Measurements from ENCODE around the gene PHIP. TPM values are rescaled to one million over a fixed set of nuclear protein-coding genes. Genes with fewer than 3 reads are reported as not detected.
A peak's percentile ranks its signal among the peaks of the same experiment; 100 is the strongest.
"Not testable (repeated sequence)": the region's sequence is repeated elsewhere in the genome, so short reads cannot be mapped to it uniquely, and the experiment has no call there.

Gene PHIP
- total RNA-seq, 2 experiments from 2014 or later = 33.2 to 34.3 TPM

DNA sequence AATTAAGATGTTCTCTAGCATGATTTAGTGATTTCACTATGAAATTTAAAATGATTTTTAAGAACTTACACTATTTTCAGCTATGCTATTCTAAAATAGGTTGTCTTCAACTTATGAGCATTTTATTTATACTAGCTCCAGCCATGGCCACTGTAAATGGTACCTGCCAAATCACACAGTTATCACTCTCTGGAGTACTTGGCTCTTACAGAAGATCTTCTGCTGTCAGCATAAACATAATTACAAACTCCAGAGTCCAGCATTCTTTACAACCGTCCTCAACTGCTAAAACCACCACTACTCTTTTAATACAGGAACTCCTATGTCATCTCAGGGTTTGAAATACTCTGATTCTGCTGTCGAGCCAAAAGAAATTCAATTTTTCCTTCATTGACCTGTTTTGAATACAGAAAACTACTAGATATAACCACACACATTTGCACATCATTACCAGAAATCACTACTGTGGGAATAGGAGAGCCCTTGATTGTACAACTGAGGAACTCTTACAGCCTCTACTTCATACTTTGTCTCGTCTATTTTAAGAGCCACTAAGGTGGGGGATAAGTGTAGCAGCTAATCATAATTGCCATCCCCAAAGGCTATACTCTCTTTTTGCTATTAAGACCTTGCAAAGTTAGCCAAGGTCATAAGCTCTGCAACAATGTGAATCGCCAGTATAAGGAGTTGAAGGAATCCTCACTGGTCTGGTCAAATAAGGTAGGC, 93.7 kb downstream of the PHIP start:
- DNase-seq (no peak), ATAC-seq (ENCODE audit: low read depth) (no peak)
- peaks cover 39% of the 10 kb centered on the region for H3K36me3 Mint-ChIP-seq
- H3K4me3 Mint-ChIP-seq = no peak overlapping the region
- no peaks in the 10 kb centered on the region for H3K27me3 Mint-ChIP-seq
- POLR2A ChIA-PET = no interaction called here
- H3K4me1 Mint-ChIP-seq = no peaks in the 10 kb centered on the region
- no peak overlapping the region for H3K27ac Mint-ChIP-seq
- no peaks in the 10 kb centered on the region for H3K9me3 Mint-ChIP-seq

DNA sequence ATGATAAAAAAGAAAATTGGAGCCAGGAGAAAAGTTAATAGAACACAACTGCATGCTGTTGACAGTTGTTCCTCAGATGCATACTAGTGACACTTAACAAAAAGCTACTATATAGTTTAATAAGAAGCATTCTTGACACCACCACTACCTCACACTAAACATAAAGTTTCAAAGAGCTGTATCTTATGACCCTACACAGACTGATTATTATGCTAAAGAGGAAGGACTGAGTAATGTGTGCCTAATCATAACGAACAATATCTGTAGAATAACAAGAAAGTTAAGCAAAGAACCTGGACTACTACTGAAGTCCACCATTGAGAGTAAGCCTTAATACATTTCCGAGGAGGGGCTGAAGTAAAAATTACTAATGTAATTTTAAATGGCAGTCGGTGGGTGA, 110.9 kb downstream of the PHIP start:
- H3K27ac Mint-ChIP-seq = no peak overlapping the region
- POLR2A ChIA-PET = no interaction called here
- no peak for DNase-seq
- H3K9me3 Mint-ChIP-seq = no peaks in the 10 kb centered on the region
- peaks cover 26% of the 10 kb centered on the region for H3K36me3 Mint-ChIP-seq
- ATAC-seq (ENCODE audit: low read depth) = no peak
- no peak overlapping the region for H3K4me3 Mint-ChIP-seq
- H3K27me3 Mint-ChIP-seq = no peaks in the 10 kb centered on the region
- H3K4me1 Mint-ChIP-seq = no peaks in the 10 kb centered on the region

- Mint-ChIP-seq H3K27ac (peak overlapping the region; percentile 9), H3K4me1 (no peaks in the 10 kb centered on the region), H3K4me3 (no peak overlapping the region), H3K27me3 (no peaks in the 10 kb centered on the region), H3K9me3 (no peaks in the 10 kb centered on the region), H3K36me3 (peaks cover 30% of the 10 kb centered on the region)
- POLR2A ChIA-PET = no interaction called here
- ATAC-seq (ENCODE audit: low read depth) (no peak), DNase-seq (no peak)
These were observed 111.5 kb downstream of the PHIP start for GRCh38 chr6:78966542-78966941.

DNA sequence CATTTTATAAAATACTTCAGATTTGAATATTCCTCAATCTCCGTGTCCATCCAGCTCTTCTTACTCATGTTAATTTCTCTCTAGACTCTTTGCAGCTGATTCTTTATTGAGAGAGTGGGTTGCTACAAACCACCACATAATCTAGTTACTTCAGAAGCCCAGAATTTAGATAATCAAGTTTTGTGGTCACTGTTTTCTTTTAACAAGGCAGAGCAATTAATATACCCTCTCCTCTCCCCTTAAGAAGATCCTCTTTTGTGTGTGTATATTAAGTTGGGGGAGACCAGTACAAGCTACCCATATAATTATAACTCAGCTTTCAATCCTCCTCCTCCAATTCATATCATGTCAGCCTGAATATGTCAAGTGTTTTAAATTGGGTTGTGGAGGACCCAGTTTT, 115.6 kb downstream of the PHIP start:
- no peak for ATAC-seq (ENCODE audit: low read depth)
- no peaks in the 10 kb centered on the region for H3K27me3 Mint-ChIP-seq
- H3K4me1 Mint-ChIP-seq = no peaks in the 10 kb centered on the region
- no peak for DNase-seq
- no peaks in the 10 kb centered on the region for H3K9me3 Mint-ChIP-seq
- H3K4me3 Mint-ChIP-seq = no peak overlapping the region
- H3K27ac Mint-ChIP-seq = no peak overlapping the region
- POLR2A ChIA-PET = no interaction called here
- H3K36me3 Mint-ChIP-seq = peaks cover 26% of the 10 kb centered on the region

DNA sequence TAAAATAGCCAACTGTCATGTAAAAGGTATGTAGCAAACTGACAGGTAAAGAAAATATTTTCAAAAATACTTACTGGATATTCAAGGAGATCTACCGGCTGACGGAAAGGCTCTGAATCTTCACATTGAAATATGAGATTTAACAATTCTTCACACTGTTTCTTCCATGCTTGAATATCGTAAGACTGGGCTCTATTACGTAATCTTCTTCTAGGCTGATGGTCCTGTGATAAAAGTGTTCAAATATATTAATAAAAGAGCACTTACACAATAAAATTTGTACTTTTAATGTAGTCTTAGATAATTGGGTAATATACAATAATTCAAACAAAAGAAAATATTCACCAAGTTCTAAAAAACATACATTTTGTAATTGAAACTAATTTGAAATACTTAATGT, 123.3 kb downstream of the PHIP start:
- Mint-ChIP-seq H3K27me3 (no peaks in the 10 kb centered on the region), H3K4me1 (no peaks in the 10 kb centered on the region), H3K4me3 (no peak overlapping the region), H3K27ac (no peak overlapping the region), H3K36me3 (peaks cover 62% of the 10 kb centered on the region), H3K9me3 (peaks cover 13% of the 10 kb centered on the region)
- POLR2A ChIA-PET = no interaction called here
- DNase-seq = no peak
- no peak for ATAC-seq (ENCODE audit: low read depth)

GRCh38 chr6:78953798-78954197, 124.3 kb downstream of the PHIP start:
- DNase-seq = no peak
- no peaks in the 10 kb centered on the region for H3K27me3 Mint-ChIP-seq
- no peak overlapping the region for H3K27ac Mint-ChIP-seq
- POLR2A ChIA-PET = no interaction called here
- peaks cover 67% of the 10 kb centered on the region for H3K36me3 Mint-ChIP-seq
- no peak for ATAC-seq (ENCODE audit: low read depth)
- no peak overlapping the region for H3K4me3 Mint-ChIP-seq
- H3K4me1 Mint-ChIP-seq = no peaks in the 10 kb centered on the region
- H3K9me3 Mint-ChIP-seq = peaks cover 21% of the 10 kb centered on the region

GRCh38 chr6:78952362-78952761, 125.7 kb downstream of the PHIP start:
- Mint-ChIP-seq H3K36me3 (peaks cover 70% of the 10 kb centered on the region), H3K27me3 (no peaks in the 10 kb centered on the region), H3K4me3 (no peak overlapping the region), H3K27ac (no peak overlapping the region), H3K9me3 (peaks cover 24% of the 10 kb centered on the region), H3K4me1 (no peaks in the 10 kb centered on the region)
- DNase-seq = no peak
- POLR2A ChIA-PET = no interaction called here
- no peak for ATAC-seq (ENCODE audit: low read depth)

GRCh38 chr6:78948785-78949184, 129.3 kb downstream of the PHIP start:
- POLR2A ChIA-PET = no interaction called here
- Mint-ChIP-seq H3K4me1 (no peaks in the 10 kb centered on the region), H3K9me3 (peaks cover 24% of the 10 kb centered on the region), H3K27me3 (no peaks in the 10 kb centered on the region), H3K4me3 (no peak overlapping the region), H3K27ac (no peak overlapping the region), H3K36me3 (peaks cover 69% of the 10 kb centered on the region)
- ATAC-seq (ENCODE audit: low read depth) (no peak), DNase-seq (no peak)

GRCh38 chr6:78947962-78948361, 130.1 kb downstream of the PHIP start:
- ATAC-seq (ENCODE audit: low read depth) (no peak), DNase-seq (no peak)
- Mint-ChIP-seq H3K27me3 (no peaks in the 10 kb centered on the region), H3K27ac (no peak overlapping the region), H3K9me3 (peaks cover 21% of the 10 kb centered on the region), H3K4me3 (no peak overlapping the region), H3K4me1 (no peaks in the 10 kb centered on the region), H3K36me3 (peaks cover 65% of the 10 kb centered on the region)
- POLR2A ChIA-PET = no interaction called here

GRCh38 chr6:78947529-78947928, 130.5 kb downstream of the PHIP start:
- Mint-ChIP-seq H3K27ac (no peak overlapping the region), H3K4me3 (no peak overlapping the region), H3K9me3 (peaks cover 21% of the 10 kb centered on the region), H3K27me3 (no peaks in the 10 kb centered on the region), H3K36me3 (peaks cover 61% of the 10 kb centered on the region), H3K4me1 (no peaks in the 10 kb centered on the region)
- ATAC-seq (ENCODE audit: low read depth) = no peak
- POLR2A ChIA-PET = no interaction called here
- no peak for DNase-seq

DNA sequence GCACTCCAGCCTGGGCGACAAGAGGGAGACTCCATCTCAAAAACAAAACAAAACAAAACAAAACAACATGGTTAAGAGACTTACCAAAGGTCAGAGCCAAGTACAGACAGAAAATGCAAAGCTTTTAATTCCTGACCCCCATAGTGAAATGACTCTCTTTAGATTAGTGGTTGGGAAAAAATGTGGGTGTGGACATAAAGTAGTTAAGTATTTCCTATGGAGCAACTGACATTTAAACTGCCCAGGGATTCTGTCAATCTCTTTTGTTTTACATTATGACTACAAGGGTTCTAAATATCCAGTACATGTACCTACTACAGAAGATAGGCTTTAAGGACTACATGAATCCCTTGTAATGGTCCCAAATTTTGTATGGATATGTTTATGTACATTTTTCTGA, 135.6 kb downstream of the PHIP start:
- Mint-ChIP-seq H3K27ac (no peak overlapping the region), H3K4me1 (no peaks in the 10 kb centered on the region), H3K36me3 (peaks cover 44% of the 10 kb centered on the region), H3K9me3 (no peaks in the 10 kb centered on the region), H3K27me3 (no peaks in the 10 kb centered on the region), H3K4me3 (no peak overlapping the region)
- POLR2A ChIA-PET = no interaction called here
- ATAC-seq (ENCODE audit: low read depth) (no peak), DNase-seq (no peak)

GRCh38 chr6:78936515-78936914, 141.5 kb downstream of the PHIP start:
- H3K27me3 Mint-ChIP-seq = no peaks in the 10 kb centered on the region
- ATAC-seq (ENCODE audit: low read depth) (no peak), DNase-seq (no peak)
- no peak overlapping the region for H3K27ac Mint-ChIP-seq
- H3K9me3 Mint-ChIP-seq = peaks cover 3% of the 10 kb centered on the region
- POLR2A ChIA-PET = no interaction called here
- H3K36me3 Mint-ChIP-seq = peaks cover 28% of the 10 kb centered on the region
- H3K4me1 Mint-ChIP-seq = no peaks in the 10 kb centered on the region
- no peak overlapping the region for H3K4me3 Mint-ChIP-seq

GRCh38 chr6:78935553-78935952, 142.5 kb downstream of the PHIP start:
- Mint-ChIP-seq H3K4me1 (no peaks in the 10 kb centered on the region), H3K27ac (no peak overlapping the region), H3K27me3 (no peaks in the 10 kb centered on the region), H3K4me3 (no peak overlapping the region), H3K36me3 (peaks cover 22% of the 10 kb centered on the region), H3K9me3 (peaks cover 3% of the 10 kb centered on the region)
- POLR2A ChIA-PET = no interaction called here
- ATAC-seq (ENCODE audit: low read depth) = no peak
- DNase-seq = no peak

DNA sequence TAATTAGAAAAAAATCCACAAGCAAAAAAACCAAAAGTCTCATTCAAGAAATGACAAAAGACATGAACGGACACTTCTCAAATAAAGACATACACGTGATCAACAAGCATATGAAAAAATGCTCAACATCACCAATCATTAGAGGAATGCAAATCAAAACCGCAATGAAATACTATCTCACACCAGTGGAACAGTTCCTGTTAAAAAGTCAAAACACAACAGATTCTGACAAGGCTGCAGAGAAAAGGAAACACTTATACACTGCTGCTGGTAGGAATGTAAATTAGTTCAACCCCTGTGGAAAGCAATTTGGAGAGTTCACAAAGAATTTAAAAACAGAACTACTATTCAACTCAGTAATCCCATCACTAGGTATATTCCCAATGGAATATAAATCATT, 152.7 kb downstream of the PHIP start:
- Mint-ChIP-seq H3K36me3 (no peaks in the 10 kb centered on the region), H3K9me3 (peaks cover 22% of the 10 kb centered on the region), H3K4me3 (no peak overlapping the region), H3K27ac (no peak overlapping the region), H3K27me3 (peaks cover 18% of the 10 kb centered on the region), H3K4me1 (no peaks in the 10 kb centered on the region)
- DNase-seq (no peak), ATAC-seq (ENCODE audit: low read depth) (no peak)
- POLR2A ChIA-PET = no interaction called here

- H3K36me3 Mint-ChIP-seq; ATAC-seq (ENCODE audit: low read depth); DNase-seq; H3K4me3 Mint-ChIP-seq; H3K4me1 Mint-ChIP-seq; POLR2A ChIA-PET; H3K27ac Mint-ChIP-seq: not testable (repeated sequence)
- H3K27me3 Mint-ChIP-seq = peaks cover 14% of the 10 kb centered on the region
- H3K9me3 Mint-ChIP-seq = peaks cover 38% of the 10 kb centered on the region
These were observed 156.9 kb downstream of the PHIP start for GRCh38 chr6:78921168-78921567.

Measured in activated naive CD8-positive, alpha-beta T cell treated with anti-CD3 and anti-CD28 coated beads, Interleukin-2, amount 10 ng/mL, durations not matched to agents 7 days and 5 days (primary cell).